H1 (cell line): ENCODE results near the gene RPS6KA4. TPM values are rescaled to one million over a fixed set of nuclear protein-coding genes. Genes with fewer than 3 reads are reported as not detected.

Experiments used
- CTCF ChIA-PET: fragments of 300-600 bp; sonication (Branson Sonifier 250); formaldehyde crosslinking; loops from one replicate; lab custom pipeline; 2021; ENCODE audit not compliant: partially characterized antibody; lab: Charles Lee
- POLR2A ChIA-PET: fragments of 300-600 bp; sonication (Branson Sonifier 250); formaldehyde crosslinking; loops from one replicate; lab custom pipeline; 2021; ENCODE audit warnings: inconsistent platforms; ENCODE audit not compliant: partially characterized antibody; lab: Charles Lee
- DNase-seq, 2 experiments: peaks; one replicate each; pipeline versions ENCODE4 v3.0.0 to v3.0.0-alpha.2; 2010 to 2022; ENCODE audit warnings: low spot score in 2 of 2, low read depth in 1 of 2, mixed read lengths in 1 of 2
- FAIRE-seq: peaks from 2 replicates; lab custom pipeline; 2011; peaks lifted over from hg19 to GRCh38; lab: Jason Lieb, UNC
- H2AFZ ChIP-seq: 2 replicates; pipeline ENCODE4 v1.8.1; 2012; ENCODE audit warnings: low read length, inconsistent platforms
- H2AK5ac ChIP-seq: 2 replicates; pipeline ENCODE4 v1.6.1; 2013; ENCODE audit warnings: low read depth, low read length
- H2BK120ac ChIP-seq: replicated peaks from 2 replicates; pipeline ENCODE3; 2013; ENCODE audit warnings: low read depth, low read length, inconsistent platforms
- H2BK12ac ChIP-seq: 2 replicates; pipeline ENCODE4 v1.6.1; 2013; ENCODE audit warnings: low read depth, low read length
- H2BK15ac ChIP-seq: 2 replicates; pipeline ENCODE4 v1.6.1; 2013; ENCODE audit warnings: low read length
- H2BK20ac ChIP-seq: 2 replicates; pipeline ENCODE4 v1.6.1; 2013; ENCODE audit warnings: low read length
- H2BK5ac ChIP-seq: 2 replicates; pipeline ENCODE4 v1.6.1; 2013; ENCODE audit warnings: low read depth, low read length
- H3K14ac ChIP-seq: 2 replicates; pipeline ENCODE4 v1.6.1; 2013; ENCODE audit warnings: inconsistent platforms; ENCODE audit not compliant: insufficient read length
- H3K18ac ChIP-seq: 2 replicates; pipeline ENCODE4 v1.6.1; 2013; ENCODE audit warnings: low read length; ENCODE audit errors: extremely low read depth
- H3K23ac ChIP-seq: 2 replicates; pipeline ENCODE4 v1.6.1; 2013; ENCODE audit warnings: inconsistent platforms; ENCODE audit not compliant: insufficient read length
- H3K23me2 ChIP-seq: 2 replicates; pipeline ENCODE4 v1.6.1; 2013; ENCODE audit warnings: low read depth, low read length
- H3K27ac ChIP-seq: 2 replicates; pipeline ENCODE4 v1.6.1; 2011; ENCODE audit warnings: low read depth, low read length, inconsistent platforms
- H3K27me3 ChIP-seq, 4 experiments: replicated peaks in 1 of 4; 1 replicate in 1 of 4; 2 replicates in 3 of 4; pipeline versions ENCODE4 v1.6.1 to v1.8.1; 2011 to 2013; ENCODE audit warnings: low read length in 3 of 4, mild to moderate bottlenecking in 3 of 4, inconsistent platforms in 2 of 4, mixed read lengths in 2 of 4, moderate library complexity in 1 of 4; ENCODE audit not compliant: control insufficient read depth in 3 of 4, insufficient read depth in 3 of 4; ENCODE audit errors: extremely low read depth in 1 of 4
- H3K36me3 ChIP-seq, 4 experiments: 2 replicates each; pipeline versions ENCODE4 v1.6.1 to v1.8.1; 2011 to 2013; ENCODE audit warnings: mild to moderate bottlenecking in 4 of 4, low read length in 3 of 4, moderate library complexity in 2 of 4, control low read depth in 1 of 4, inconsistent platforms in 1 of 4; ENCODE audit not compliant: insufficient read depth in 4 of 4, control insufficient read depth in 2 of 4
- H3K4ac ChIP-seq: replicated peaks from 2 replicates; pipeline ENCODE3; 2013; ENCODE audit warnings: low read length, low read depth, mixed read lengths, inconsistent platforms; ENCODE audit not compliant: insufficient read length
- H3K4me1 ChIP-seq, 4 experiments: replicated peaks in 1 of 4; 1 replicate in 1 of 4; 2 replicates in 3 of 4; pipeline versions ENCODE4 v1.6.1 to v1.8.1; 2011 to 2013; ENCODE audit warnings: low read length in 3 of 4, inconsistent platforms in 2 of 4, mixed read lengths in 1 of 4; ENCODE audit not compliant: insufficient read depth in 4 of 4, control insufficient read depth in 3 of 4
- H3K4me2 ChIP-seq, 2 experiments: 2 replicates each; pipeline versions ENCODE4 v1.6.1 to v1.8.1; 2011 to 2013; ENCODE audit warnings: low read depth in 2 of 2, low read length in 2 of 2, control low read depth in 1 of 2, inconsistent platforms in 1 of 2, mild to moderate bottlenecking in 1 of 2; ENCODE audit not compliant: insufficient read depth in 1 of 2
- H3K4me3 ChIP-seq, 4 experiments: fragments of 200-600, 300-600 bp in 1 of 4; sonication (generic), shearing (Covaris generic), sonication (Bioruptor Twin) in 1 of 4; 2 replicates each; pipeline versions ENCODE4 v1.5.1 to v1.8.1; 2011 to 2016; ENCODE audit warnings: low read length in 4 of 4, low read depth in 3 of 4, control low read depth in 2 of 4, inconsistent platforms in 2 of 4, mild to moderate bottlenecking in 2 of 4, mixed read lengths in 1 of 4, moderate library complexity in 1 of 4; ENCODE audit not compliant: insufficient read depth in 2 of 4; ENCODE audit errors: extremely low read depth in 1 of 4
- H3K56ac ChIP-seq: replicated peaks from 2 replicates; pipeline ENCODE3; 2013; ENCODE audit warnings: low read depth, mild to moderate bottlenecking, mixed read lengths, low read length, inconsistent platforms; ENCODE audit not compliant: insufficient read length
- H3K79me1 ChIP-seq: 2 replicates; pipeline ENCODE4 v1.6.1; 2013; ENCODE audit warnings: low read depth, low read length, control low read depth
- H3K79me2 ChIP-seq, 2 experiments: 2 replicates each; pipeline versions ENCODE4 v1.6.1 to v1.8.1; 2012 to 2013; ENCODE audit warnings: low read length in 2 of 2, mild to moderate bottlenecking in 2 of 2, inconsistent platforms in 1 of 2; ENCODE audit not compliant: insufficient read depth in 2 of 2, control insufficient read depth in 1 of 2
- H3K9ac ChIP-seq, 4 experiments: replicated peaks in 1 of 4; 1 replicate in 1 of 4; 2 replicates in 3 of 4; pipeline versions ENCODE4 v1.6.1 to v1.8.1; 2011 to 2013; ENCODE audit warnings: low read depth in 3 of 4, low read length in 3 of 4, control low read depth in 2 of 4, mild to moderate bottlenecking in 2 of 4, moderate library complexity in 2 of 4, inconsistent platforms in 1 of 4; ENCODE audit errors: extremely low read depth in 1 of 4
- H3K9me3 ChIP-seq, 2 experiments: 2 replicates each; pipeline versions ENCODE4 v1.6.1 to v1.8.1; 2012 to 2013; ENCODE audit warnings: mild to moderate bottlenecking in 2 of 2, moderate library complexity in 2 of 2, control low read depth in 1 of 2, inconsistent platforms in 1 of 2, low read depth in 1 of 2, low read length in 1 of 2, mixed read lengths in 1 of 2; ENCODE audit not compliant: insufficient read depth in 2 of 2
- H4K20me1 ChIP-seq, 2 experiments: replicated peaks in 1 of 2; 2 replicates each; pipeline versions ENCODE3 to v1.8.1; 2011 to 2013; ENCODE audit warnings: inconsistent platforms in 2 of 2, low read length in 2 of 2, mild to moderate bottlenecking in 1 of 2; ENCODE audit not compliant: insufficient read depth in 2 of 2, control insufficient read depth in 1 of 2
- H4K5ac ChIP-seq: 2 replicates; pipeline ENCODE4 v1.6.1; 2013; ENCODE audit warnings: low read length, low read depth, mixed read lengths, inconsistent platforms; ENCODE audit not compliant: insufficient read length
- H4K8ac ChIP-seq: 2 replicates; pipeline ENCODE4 v1.8.0; 2013; ENCODE audit warnings: mild to moderate bottlenecking, moderate library complexity, low read length, inconsistent platforms; ENCODE audit not compliant: insufficient read depth; ENCODE audit errors: extremely low read depth
- H4K91ac ChIP-seq: replicated peaks from 2 replicates; pipeline ENCODE3; 2013; ENCODE audit warnings: low read length, mixed read lengths, inconsistent platforms; ENCODE audit not compliant: insufficient read length
- CBX5 ChIP-seq: fragments of 300-800, 300-1000 bp; sonication (generic); IDR thresholded peaks from 2 replicates; pipeline ENCODE4 v1.7.1; 2016; ENCODE audit warnings: antibody characterized with exemption, low read length, low read depth
- CBX8 ChIP-seq: fragments of 300-800, 300-1000 bp; sonication (generic); IDR thresholded peaks from 2 replicates; pipeline ENCODE4 v1.7.1; 2016; ENCODE audit warnings: low read depth, low read length, borderline replicate concordance
- CREB1 ChIP-seq: IDR thresholded peaks from 2 replicates; pipeline ENCODE4 v1.6.1; 2012; ENCODE audit warnings: inconsistent platforms
- JUN ChIP-seq: IDR thresholded peaks from 2 replicates; pipeline ENCODE4 v1.6.1; 2011; ENCODE audit warnings: low read depth, mild to moderate bottlenecking, improper control_type of control experiment, low read length
- KDM4A ChIP-seq: IDR thresholded peaks from one replicate; pipeline ENCODE4 v1.7.1; 2012; ENCODE audit warnings: low read depth, mild to moderate bottlenecking, moderate library complexity, low read length, inconsistent platforms; ENCODE audit not compliant: severe bottlenecking
- NRF1 ChIP-seq: IDR thresholded peaks from 2 replicates; pipeline ENCODE4 v1.6.1; 2011; ENCODE audit warnings: mild to moderate bottlenecking, low read depth, low read length, improper control_type of control experiment
- RAD21 ChIP-seq, 2 experiments: IDR thresholded peaks in 1 of 2; conservative IDR thresholded peaks in 1 of 2; 2 replicates each; pipeline ENCODE4 v1.6.1; 2011; ENCODE audit warnings: low read depth in 2 of 2, low read length in 2 of 2, improper control_type of control experiment in 1 of 2, inconsistent platforms in 1 of 2, mild to moderate bottlenecking in 1 of 2, moderate library complexity in 1 of 2
- RFX5 ChIP-seq: IDR thresholded peaks from 2 replicates; pipeline ENCODE4 v1.6.1; 2011; ENCODE audit warnings: low read depth, low read length, improper control_type of control experiment, borderline replicate concordance
- RNF2 ChIP-seq: fragments of 200-900, 300-1000 bp; sonication (generic); IDR thresholded peaks from 2 replicates; pipeline ENCODE4 v1.7.1; 2016; ENCODE audit warnings: borderline replicate concordance, low read depth, mild to moderate bottlenecking, antibody characterized with exemption, low read length; ENCODE audit not compliant: poor library complexity, severe bottlenecking; ENCODE audit errors: missing control alignments
- RXRA ChIP-seq: IDR thresholded peaks from 2 replicates; pipeline ENCODE4 v1.6.1; 2011; ENCODE audit warnings: low read depth, mild to moderate bottlenecking, low read length, moderate library complexity; ENCODE audit not compliant: insufficient read depth
- SIRT6 ChIP-seq: IDR thresholded peaks from one replicate; pipeline ENCODE4 v1.7.1; 2012; ENCODE audit warnings: low read length, inconsistent platforms
- SIX5 ChIP-seq: IDR thresholded peaks from 2 replicates; pipeline ENCODE4 v1.6.1; 2011; ENCODE audit warnings: mild to moderate bottlenecking, low read depth, low read length
- WGBS, 2 experiments: shearing (Covaris generic) in 1 of 2; methylation state at CpG; one replicate each; pipeline versions ENCODE4 v1.1.6 to v1.1.7; 2013 to 2015; ENCODE audit warnings: low lambda C conversion rate in 2 of 2, mixed read lengths in 2 of 2, inconsistent platforms in 1 of 2, low coverage in 1 of 2, missing lambda C conversion rate in 1 of 2; ENCODE audit not compliant: insufficient replicate concordance in 2 of 2, insufficient coverage in 1 of 2, insufficient read length in 1 of 2; ENCODE audit errors: extremely low coverage in 1 of 2, missing lambda C conversion rate in 1 of 2; 5-methylcytosine and 5-hydroxymethylcytosine counted together
- polyA plus RNA-seq, 7 experiments: library from polyadenylated mRNA; depleted of rRNA in 3 of 7; stranded (reverse) in 5 of 7; unstranded in 2 of 7; fragments of >200 nt in 5 of 7; fragments of 200-250 nt in 2 of 7; gene quantifications; 1 replicate in 5 of 7; 2 replicates in 1 of 7; 4 replicates in 1 of 7; pipeline versions ENCODE4 v1.2.1 to v1.2.3, GENCODE V29; 2011 to 2013; ENCODE audit warnings: missing spikeins in 2 of 7, mixed read lengths in 2 of 7
- total RNA-seq: library from RNA; stranded (reverse); fragmentation: NEBNext Ultra II Directional; extraction: Animal tissue kit (Norgen Biotek cat#: 25700); gene quantifications from 2 replicates; pipeline ENCODE4 v1.2.1, GENCODE V29; 2021

Gene RPS6KA4
- total and polyA plus RNA-seq, 2 of the 8 experiments (the other 6 are each of a cell fraction or from before 2014, with no cell fraction given) = 8.2 to 12.6 TPM

DNA sequence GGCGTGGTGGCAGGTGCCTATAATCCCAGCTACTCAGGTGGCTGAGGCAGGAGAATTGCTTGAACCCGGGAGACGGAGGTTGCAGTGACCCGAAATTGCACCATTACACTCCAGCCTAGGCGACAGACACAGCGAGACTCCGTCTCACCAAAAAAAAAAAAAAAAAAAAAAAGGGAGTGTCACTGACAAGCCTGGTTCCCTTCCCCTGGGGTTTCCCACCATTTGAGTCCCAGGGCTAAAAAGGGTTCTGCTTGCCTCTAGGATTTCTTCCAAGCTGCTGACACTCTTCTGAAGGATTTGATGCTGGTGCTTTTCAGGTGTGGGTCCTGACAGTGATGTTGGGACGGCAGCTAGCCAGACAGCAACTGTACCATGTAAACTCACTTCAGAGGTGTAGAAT, 20.2 kb upstream of the RPS6KA4 start:
- FAIRE-seq = no peak
- DNase-seq = no peak
- no peak overlapping the region for H2BK120ac ChIP-seq
- H3K79me2 ChIP-seq = no peaks in the 10 kb centered on the region
- no peak overlapping the region for H2BK12ac ChIP-seq
- H3K27ac ChIP-seq = no peak overlapping the region
- CTCF ChIA-PET = interaction anchor here (0.6 to 37.6 kb wide), 7 partner anchors 12 to 312 kb away, joined by 3 to 614 read pairs (median 6); partner anchors contain the start of genes CATSPERZ, CCDC88B, ESRRA and FERMT3
- H3K23ac ChIP-seq = no peak overlapping the region
- no peak overlapping the region for H3K4me2 ChIP-seq
- no peaks in the 10 kb centered on the region for H3K36me3 ChIP-seq
- H3K79me1 ChIP-seq = no peaks in the 10 kb centered on the region
- WGBS, 2 experiments = 91% methylated on average over 5 of the region's 8 CpGs; no CpG with 5 or more reads in 1 of the 2 experiments
- H3K4ac ChIP-seq = no peak overlapping the region
- H2BK15ac ChIP-seq = no peak overlapping the region
- POLR2A ChIA-PET = interaction anchor here (2.3 kb wide), 1 partner anchor 21 kb away, joined by 12 read pairs; the partner anchor contains the start of genes PRDX5 and TRMT112
- H2AFZ ChIP-seq = no peak overlapping the region
- H2BK5ac ChIP-seq = no peak overlapping the region
- H4K5ac ChIP-seq = no peak overlapping the region
- H4K8ac ChIP-seq = no peak overlapping the region
- H3K9me3 ChIP-seq = no peaks in the 10 kb centered on the region
- no peak overlapping the region for H3K9ac ChIP-seq
- H4K91ac ChIP-seq = no peak overlapping the region
- H4K20me1 ChIP-seq = no peaks in the 10 kb centered on the region
- no peak overlapping the region for H3K14ac ChIP-seq
- H3K4me1 ChIP-seq = peaks cover 0 to 23% (median 17%) of the 10 kb centered on the region in 4 experiments; a peak in 6 of 7 replicates
- no peak overlapping the region for H3K18ac ChIP-seq
- no peak overlapping the region for H3K4me3 ChIP-seq
- TF ChIP-seq NRF1 (no peak), KDM4A (no peak), CREB1 (no peak), RFX5 (no peak), RNF2 (no peak), RXRA (no peak), SIX5 (no peak), RAD21 (IDR thresholded peaks at IDR 0.05 in 1 of 2, conservative IDR thresholded peaks at IDR 0.05 in 1 of 2; ENCODE audit: low read depth in 2 of 2, low read length in 2 of 2) (no peak), SIRT6 (no peak), CBX5 (no peak), CBX8 (no peak), JUN (no peak)
- TF ChIP-seq, all 59 proteins: peak for 0
- Histone ChIP-seq H3K56ac (no peak overlapping the region), H3K27me3 (peaks cover 0 to 2% (median 0%) of the 10 kb centered on the region in 4 experiments; a peak in 1 of 7 replicates), H2AK5ac (no peak overlapping the region), H2BK20ac (no peak overlapping the region), H3K23me2 (peaks cover 11% of the 10 kb centered on the region; the same call in 1 of the 2 replicates)
